CD14-positive monocyte (primary cell): ENCODE data around the gene TRHDE. TPM values are rescaled to one million over a fixed set of nuclear protein-coding genes. Genes with fewer than 3 reads are reported as not detected.
"Not testable (repeated sequence)": the region's sequence is repeated elsewhere in the genome, so short reads cannot be mapped to it uniquely, and the experiment has no call there.

Experiments used
- DNase-seq, 3 donors: peaks; one replicate each; pipeline ENCODE4 v3.0.0-alpha.2; 2011 to 2022
- H2AFZ ChIP-seq: 2 replicates; pipeline ENCODE4 v1.6.0; 2012; ENCODE audit warnings: mild to moderate bottlenecking, low read depth, low read length, inconsistent platforms; ENCODE audit not compliant: insufficient read depth, poor library complexity, severe bottlenecking
- H3K27ac ChIP-seq, 2 donors: 1 replicate in 1 of 2; 2 replicates in 1 of 2; pipeline ENCODE4 v1.5.1; 2012 to 2013; ENCODE audit warnings: low read length in 2 of 2, control low read depth in 1 of 2, inconsistent platforms in 1 of 2, low read depth in 1 of 2, mild to moderate bottlenecking in 1 of 2
- H3K27me3 ChIP-seq, 2 donors: one replicate each; pipeline versions ENCODE4 v1.6.0 to v1.6.1; 2011 to 2013; ENCODE audit warnings: low read length in 2 of 2; ENCODE audit not compliant: control insufficient read depth in 2 of 2, insufficient read depth in 2 of 2
- H3K36me3 ChIP-seq, 2 donors: replicated peaks in 1 of 2; 1 replicate in 1 of 2; 2 replicates in 1 of 2; pipeline versions ENCODE4 v1.5.1 to v1.6.1; 2012 to 2013; ENCODE audit warnings: low read length in 2 of 2, control low read depth in 1 of 2, inconsistent platforms in 1 of 2, mild to moderate bottlenecking in 1 of 2; ENCODE audit not compliant: insufficient read depth in 2 of 2, control insufficient read depth in 1 of 2
- H3K4me1 ChIP-seq, 2 donors: 1 replicate in 1 of 2; 2 replicates in 1 of 2; pipeline versions ENCODE4 v1.5.1 to v1.6.1; 2012 to 2013; ENCODE audit warnings: low read length in 2 of 2, control low read depth in 1 of 2, inconsistent platforms in 1 of 2, mild to moderate bottlenecking in 1 of 2, moderate library complexity in 1 of 2; ENCODE audit not compliant: insufficient read depth in 2 of 2, control insufficient read depth in 1 of 2
- H3K4me2 ChIP-seq: replicated peaks from 2 replicates; pipeline ENCODE3; 2012; ENCODE audit warnings: low read length, moderate library complexity, mild to moderate bottlenecking; ENCODE audit not compliant: poor library complexity, severe bottlenecking; ENCODE audit errors: extremely low read depth
- H3K4me3 ChIP-seq, 3 experiments: fragments of 200-600 bp in 1 of 3; sonication (generic) in 1 of 3; replicated peaks in 1 of 3; 1 replicate in 2 of 3; 2 replicates in 1 of 3; pipeline ENCODE4 v1.5.1; 2011 to 2013; ENCODE audit warnings: low read length in 3 of 3, mild to moderate bottlenecking in 3 of 3, control low read depth in 2 of 3, low read depth in 2 of 3, inconsistent platforms in 1 of 3, moderate library complexity in 1 of 3
- H3K79me2 ChIP-seq: 2 replicates; pipeline ENCODE4 v1.6.0; 2012; ENCODE audit warnings: mild to moderate bottlenecking, control low read depth, inconsistent platforms, low read length, moderate library complexity; ENCODE audit not compliant: insufficient read depth
- H3K9ac ChIP-seq: 2 replicates; pipeline ENCODE4 v1.6.0; 2017; ENCODE audit warnings: low read length, mild to moderate bottlenecking; ENCODE audit not compliant: insufficient read depth, poor library complexity, severe bottlenecking
- H3K9me3 ChIP-seq, 2 donors: replicated peaks in 1 of 2; 1 replicate in 1 of 2; 2 replicates in 1 of 2; pipeline versions ENCODE4 v1.5.1 to v1.6.1; 2012 to 2013; ENCODE audit warnings: low read length in 2 of 2, control low read depth in 1 of 2; ENCODE audit not compliant: control insufficient read depth in 1 of 2, insufficient read depth in 1 of 2
- H4K20me1 ChIP-seq: 2 replicates; pipeline ENCODE4 v1.6.0; 2012; ENCODE audit warnings: mild to moderate bottlenecking, low read length, control low read depth, moderate library complexity; ENCODE audit not compliant: insufficient read depth
- H3K27ac Mint-ChIP-seq, 7 donors: one replicate each; pipeline ENCODE4 v1.8.0; 2020; ENCODE audit warnings: mild to moderate bottlenecking in 7 of 7, mixed read lengths in 7 of 7, moderate library complexity in 6 of 7, inconsistent platforms in 2 of 7
- H3K27me3 Mint-ChIP-seq, 3 donors: one replicate each; pipeline ENCODE4 v1.8.0; 2021 to 2022; ENCODE audit warnings: low read depth in 3 of 3, mild to moderate bottlenecking in 3 of 3, mixed read lengths in 3 of 3, moderate library complexity in 3 of 3, inconsistent platforms in 1 of 3
- H3K36me3 Mint-ChIP-seq, 2 donors: one replicate each; pipeline ENCODE4 v1.8.0; 2020; ENCODE audit warnings: mixed read lengths in 2 of 2, inconsistent platforms in 1 of 2, mild to moderate bottlenecking in 1 of 2
- H3K4me1 Mint-ChIP-seq: one replicate; pipeline ENCODE4 v1.8.0; 2020; ENCODE audit warnings: mild to moderate bottlenecking, mixed read lengths
- H3K4me3 Mint-ChIP-seq, 2 donors: one replicate each; pipeline ENCODE4 v1.8.0; 2020; ENCODE audit warnings: mild to moderate bottlenecking in 2 of 2, mixed read lengths in 2 of 2, moderate library complexity in 1 of 2
- H3K9me3 Mint-ChIP-seq, 7 donors: one replicate each; pipeline ENCODE4 v1.8.0; 2020 to 2022; ENCODE audit warnings: mixed read lengths in 7 of 7, mild to moderate bottlenecking in 6 of 7, moderate library complexity in 6 of 7, inconsistent platforms in 2 of 7
- CTCF ChIP-seq: fragments of 200-600 bp; IDR thresholded peaks from one replicate; pipeline ENCODE4 v1.8.0; 2022; ENCODE audit warnings: antibody characterized with exemption, mild to moderate bottlenecking
- whole genome bisulfite sequencing: methylation state at CpG from one replicate; pipeline ENCODE4 v1.1.5; 2013; ENCODE audit warnings: missing lambda C conversion rate; ENCODE audit not compliant: insufficient coverage; 5-methylcytosine and 5-hydroxymethylcytosine counted together
- intact Hi-C, 2 donors: fragments of 100-400 bp; cut with micrococcal nuclease; formaldehyde crosslinking; loops; one replicate each; pipeline versions ENCODE4 v1.15.0 to v1.15.1; 2023
- polyA plus RNA-seq, 3 donors: library from polyadenylated mRNA; depleted of rRNA in 1 of 3; unstranded in 2 of 3; stranded (reverse) in 1 of 3; fragments of 300-500 nt in 2 of 3; fragments of >200 nt in 1 of 3; fragmentation: Illumina TruSeq in 2 of 3; gene quantifications; 1 replicate in 2 of 3; 2 replicates in 1 of 3; pipeline ENCODE4 v1.2.3, GENCODE V29; 2012 to 2021

Gene TRHDE
- polyA plus RNA-seq, 3 donors = not detected

- H3K36me3 Mint-ChIP-seq = no peaks in the 10 kb centered on the region
- Histone ChIP-seq H3K79me2 (no peaks in the 10 kb centered on the region), H3K27ac (no peak overlapping the region), H3K4me1 (no peaks in the 10 kb centered on the region), H3K4me2 (no peak overlapping the region), H3K36me3 (no peaks in the 10 kb centered on the region), H4K20me1 (no peaks in the 10 kb centered on the region), H3K9ac (no peak overlapping the region), H2AFZ (no peak overlapping the region), H3K9me3 (peaks cover 0 to 7% of the 10 kb centered on the region in 2 donors), H3K4me3 (no peak overlapping the region), H3K27me3 (no peaks in the 10 kb centered on the region)
- H3K4me1 Mint-ChIP-seq = no peaks in the 10 kb centered on the region
- DNase-seq = no peak
- peaks cover 0 to 8% (median 2%) of the 10 kb centered on the region in 7 donors for H3K9me3 Mint-ChIP-seq
- H3K4me3 Mint-ChIP-seq = no peak overlapping the region
- intact Hi-C loops = no loop called here
- H3K27me3 Mint-ChIP-seq = no peaks in the 10 kb centered on the region
- no peak overlapping the region for H3K27ac Mint-ChIP-seq
- TF ChIP-seq CTCF = no peak
Measured at GRCh38 chr12:72658615-72659014, 386.4 kb downstream of the TRHDE start.

- DNase-seq, H3K9me3 Mint-ChIP-seq, H3K27me3 Mint-ChIP-seq, H3K9ac ChIP-seq, H3K4me1 ChIP-seq, H3K4me1 Mint-ChIP-seq, H3K4me2 ChIP-seq, H3K27me3 ChIP-seq, H3K9me3 ChIP-seq, H4K20me1 ChIP-seq, H3K27ac ChIP-seq, H3K36me3 Mint-ChIP-seq, H3K4me3 Mint-ChIP-seq, H3K27ac Mint-ChIP-seq, intact Hi-C loops, H3K36me3 ChIP-seq, H2AFZ ChIP-seq, H3K4me3 ChIP-seq, H3K79me2 ChIP-seq: not testable (repeated sequence)
- 100% methylated on average over 1 of the region's 7 CpGs for WGBS
Measured at GRCh38 chr12:72660174-72660573, 388.0 kb downstream of the TRHDE start.
